SK-N-SH (cell line): ENCODE data around the gene VASN.

ENCODE experiments used
- CHD2 ChIP-seq: fragments of 150-350 bp; IDR thresholded peaks from 2 replicates; pipeline ENCODE4 v1.6.1; 2018; ENCODE audit warnings: low read length; ENCODE audit not compliant: partially characterized antibody
- ELF1 ChIP-seq: IDR thresholded peaks from 2 replicates; pipeline ENCODE4 v1.4.0; 2012
- EP300 ChIP-seq, 2 experiments: IDR thresholded peaks; 2 replicates each; pipeline versions ENCODE4 v1.4.0 to v1.6.1; 2012; ENCODE audit warnings: borderline replicate concordance in 1 of 2, low read depth in 1 of 2, low read length in 1 of 2
- EZH2phosphoT487 ChIP-seq: fragments of 200-600 bp; sonication (generic); IDR thresholded peaks from 2 replicates; pipeline ENCODE4 v1.6.1; 2017; ENCODE audit warnings: low read depth, mixed run types, mild to moderate bottlenecking, antibody characterized with exemption, moderate library complexity, borderline replicate concordance
- FOSL2 ChIP-seq: IDR thresholded peaks from 2 replicates; pipeline ENCODE4 v1.4.0; 2012; ENCODE audit warnings: low read depth, mild to moderate bottlenecking, moderate library complexity, borderline replicate concordance
- GABPA ChIP-seq: IDR thresholded peaks from 2 replicates; pipeline ENCODE4 v1.4.0; 2012; ENCODE audit warnings: low read depth, mild to moderate bottlenecking
- MXI1 ChIP-seq: IDR thresholded peaks from 2 replicates; pipeline ENCODE4 v1.6.1; 2012; ENCODE audit warnings: mild to moderate bottlenecking, low read depth, low read length, improper control_type of control experiment
- POLR2AphosphoS5 ChIP-seq: IDR thresholded peaks from 2 replicates; pipeline ENCODE4 v1.6.1; 2012; ENCODE audit warnings: low read depth, low read length
- RFX5 ChIP-seq: IDR thresholded peaks from 2 replicates; pipeline ENCODE4 v1.6.1; 2012; ENCODE audit warnings: mild to moderate bottlenecking, improper control_type of control experiment, low read length
- TCF12 ChIP-seq: IDR thresholded peaks from 2 replicates; pipeline ENCODE4 v1.4.0; 2012
- YY1 ChIP-seq: IDR thresholded peaks from 2 replicates; pipeline ENCODE4 v1.4.0; 2012; ENCODE audit warnings: low read depth, mild to moderate bottlenecking
- TF ChIP-seq, protein P1 (sequence below): fragments of 200-600 bp; sonication (generic); IDR thresholded peaks from 2 replicates; pipeline ENCODE4 v1.6.1; 2017; ENCODE audit warnings: antibody characterized with exemption, mild to moderate bottlenecking, moderate library complexity
- TF ChIP-seq, protein P2 (sequence below): IDR thresholded peaks from 2 replicates; pipeline ENCODE4 v1.4.0; 2012; ENCODE audit warnings: low read depth, borderline replicate concordance
- TF ChIP-seq, protein P3 (sequence below): fragments of 150-350 bp; IDR thresholded peaks from 2 replicates; pipeline ENCODE4 v1.6.1; 2017; ENCODE audit warnings: antibody characterized with exemption, low read length, low read depth, borderline replicate concordance

DNA sequence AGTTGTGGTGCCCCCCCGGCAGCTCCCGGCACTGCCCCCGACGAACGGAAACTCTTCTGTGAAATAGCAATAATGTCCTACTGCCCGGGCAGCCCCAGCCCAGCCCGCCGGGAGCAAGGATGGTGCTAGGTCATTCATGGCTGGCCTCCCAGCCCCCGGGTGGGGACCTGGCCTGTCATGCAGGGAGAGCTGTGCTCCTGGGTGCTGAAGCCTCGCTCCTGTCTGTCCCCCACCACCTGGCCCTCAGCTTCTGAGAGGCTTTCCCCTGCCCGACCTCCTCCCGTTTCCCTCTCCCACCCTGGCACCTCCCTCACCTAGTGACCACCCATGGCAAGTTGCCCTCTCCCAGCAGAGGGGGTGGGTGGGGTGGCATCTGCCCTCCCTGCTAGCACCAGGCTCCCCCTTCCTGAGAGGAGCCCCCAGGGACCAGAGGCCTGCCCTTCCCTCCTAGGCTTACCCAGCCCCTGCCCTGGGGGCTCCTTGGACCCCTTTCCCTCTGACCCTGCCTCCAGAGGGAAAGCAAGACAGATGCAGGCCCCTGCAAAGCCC is 34.0 kb upstream of the VASN start:
- TF ChIP-seq YY1 (no peak), EP300 (IDR thresholded peaks at IDR 0.05; ENCODE audit: borderline replicate concordance in 1 of 2, low read depth in 1 of 2, low read length in 1 of 2) (no peak), GABPA (no peak), TCF12 (no peak), FOSL2 (no peak), POLR2AphosphoS5 (no peak), ELF1 (no peak), EZH2phosphoT487 (no peak), RFX5 (no peak), CHD2 (no peak), MXI1 (no peak)
- TF ChIP-seq, protein P1, sequence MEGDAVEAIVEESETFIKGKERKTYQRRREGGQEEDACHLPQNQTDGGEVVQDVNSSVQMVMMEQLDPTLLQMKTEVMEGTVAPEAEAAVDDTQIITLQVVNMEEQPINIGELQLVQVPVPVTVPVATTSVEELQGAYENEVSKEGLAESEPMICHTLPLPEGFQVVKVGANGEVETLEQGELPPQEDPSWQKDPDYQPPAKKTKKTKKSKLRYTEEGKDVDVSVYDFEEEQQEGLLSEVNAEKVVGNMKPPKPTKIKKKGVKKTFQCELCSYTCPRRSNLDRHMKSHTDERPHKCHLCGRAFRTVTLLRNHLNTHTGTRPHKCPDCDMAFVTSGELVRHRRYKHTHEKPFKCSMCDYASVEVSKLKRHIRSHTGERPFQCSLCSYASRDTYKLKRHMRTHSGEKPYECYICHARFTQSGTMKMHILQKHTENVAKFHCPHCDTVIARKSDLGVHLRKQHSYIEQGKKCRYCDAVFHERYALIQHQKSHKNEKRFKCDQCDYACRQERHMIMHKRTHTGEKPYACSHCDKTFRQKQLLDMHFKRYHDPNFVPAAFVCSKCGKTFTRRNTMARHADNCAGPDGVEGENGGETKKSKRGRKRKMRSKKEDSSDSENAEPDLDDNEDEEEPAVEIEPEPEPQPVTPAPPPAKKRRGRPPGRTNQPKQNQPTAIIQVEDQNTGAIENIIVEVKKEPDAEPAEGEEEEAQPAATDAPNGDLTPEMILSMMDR: no peak
- TF ChIP-seq, protein P2, sequence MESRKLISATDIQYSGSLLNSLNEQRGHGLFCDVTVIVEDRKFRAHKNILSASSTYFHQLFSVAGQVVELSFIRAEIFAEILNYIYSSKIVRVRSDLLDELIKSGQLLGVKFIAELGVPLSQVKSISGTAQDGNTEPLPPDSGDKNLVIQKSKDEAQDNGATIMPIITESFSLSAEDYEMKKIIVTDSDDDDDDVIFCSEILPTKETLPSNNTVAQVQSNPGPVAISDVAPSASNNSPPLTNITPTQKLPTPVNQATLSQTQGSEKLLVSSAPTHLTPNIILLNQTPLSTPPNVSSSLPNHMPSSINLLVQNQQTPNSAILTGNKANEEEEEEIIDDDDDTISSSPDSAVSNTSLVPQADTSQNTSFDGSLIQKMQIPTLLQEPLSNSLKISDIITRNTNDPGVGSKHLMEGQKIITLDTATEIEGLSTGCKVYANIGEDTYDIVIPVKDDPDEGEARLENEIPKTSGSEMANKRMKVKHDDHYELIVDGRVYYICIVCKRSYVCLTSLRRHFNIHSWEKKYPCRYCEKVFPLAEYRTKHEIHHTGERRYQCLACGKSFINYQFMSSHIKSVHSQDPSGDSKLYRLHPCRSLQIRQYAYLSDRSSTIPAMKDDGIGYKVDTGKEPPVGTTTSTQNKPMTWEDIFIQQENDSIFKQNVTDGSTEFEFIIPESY: no peak
- TF ChIP-seq, protein P3, sequence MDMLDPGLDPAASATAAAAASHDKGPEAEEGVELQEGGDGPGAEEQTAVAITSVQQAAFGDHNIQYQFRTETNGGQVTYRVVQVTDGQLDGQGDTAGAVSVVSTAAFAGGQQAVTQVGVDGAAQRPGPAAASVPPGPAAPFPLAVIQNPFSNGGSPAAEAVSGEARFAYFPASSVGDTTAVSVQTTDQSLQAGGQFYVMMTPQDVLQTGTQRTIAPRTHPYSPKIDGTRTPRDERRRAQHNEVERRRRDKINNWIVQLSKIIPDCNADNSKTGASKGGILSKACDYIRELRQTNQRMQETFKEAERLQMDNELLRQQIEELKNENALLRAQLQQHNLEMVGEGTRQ: no peak
